Measurements from ENCODE around the gene ZNF462. TPM values are rescaled to one million over a fixed set of nuclear protein-coding genes. Genes with fewer than 3 reads are reported as not detected.

The ZNF462 gene
- total RNA-seq, 1 donor from 2014 or later = 32.1 TPM

- no peak for TF ChIP-seq CTCF (IDR thresholded peaks at IDR 0.05; ENCODE audit: insufficient read depth, low read length, poor library complexity, severe bottlenecking)
- H3K36me3 ChIP-seq (ENCODE audit: control insufficient read depth, insufficient read depth, low read length) = no peaks in the 10 kb centered on the region
- no peak overlapping the region for H3K4me3 ChIP-seq (ENCODE audit: low read depth, low read length)
- no peak for DNase-seq (ENCODE audit: low read depth)
- H3K27me3 ChIP-seq (ENCODE audit: control insufficient read depth, insufficient read depth, low read length) = no peaks in the 10 kb centered on the region
Measured at GRCh38 chr9:106867286-106867685, 4.3 kb downstream of the ZNF462 start.

GRCh38 chr9:106868087-106868486, 5.1 kb downstream of the ZNF462 start:
- Histone ChIP-seq H3K36me3 (ENCODE audit: control insufficient read depth, insufficient read depth, low read length) (no peaks in the 10 kb centered on the region), H3K27me3 (ENCODE audit: control insufficient read depth, insufficient read depth, low read length) (no peaks in the 10 kb centered on the region), H3K4me3 (ENCODE audit: low read depth, low read length) (no peak overlapping the region)
- DNase-seq (ENCODE audit: low read depth) = no peak
- TF ChIP-seq CTCF (IDR thresholded peaks at IDR 0.05; ENCODE audit: insufficient read depth, low read length, poor library complexity, severe bottlenecking) = no peak

GRCh38 chr9:106868565-106868964, 5.6 kb downstream of the ZNF462 start:
- Histone ChIP-seq H3K4me3 (ENCODE audit: low read depth, low read length) (no peak overlapping the region), H3K36me3 (ENCODE audit: control insufficient read depth, insufficient read depth, low read length) (no peaks in the 10 kb centered on the region), H3K27me3 (ENCODE audit: control insufficient read depth, insufficient read depth, low read length) (no peaks in the 10 kb centered on the region)
- DNase-seq (ENCODE audit: low read depth) = no peak
- TF ChIP-seq CTCF (IDR thresholded peaks at IDR 0.05; ENCODE audit: insufficient read depth, low read length, poor library complexity, severe bottlenecking) = no peak

GRCh38 chr9:106869028-106869427, 6.1 kb downstream of the ZNF462 start:
- Histone ChIP-seq H3K4me3 (ENCODE audit: low read depth, low read length) (no peak overlapping the region), H3K27me3 (ENCODE audit: control insufficient read depth, insufficient read depth, low read length) (no peaks in the 10 kb centered on the region), H3K36me3 (ENCODE audit: control insufficient read depth, insufficient read depth, low read length) (no peaks in the 10 kb centered on the region)
- TF ChIP-seq CTCF (IDR thresholded peaks at IDR 0.05; ENCODE audit: insufficient read depth, low read length, poor library complexity, severe bottlenecking) = no peak
- no peak for DNase-seq (ENCODE audit: low read depth)

- H3K36me3 ChIP-seq (ENCODE audit: control insufficient read depth, insufficient read depth, low read length) = no peaks in the 10 kb centered on the region
- H3K4me3 ChIP-seq (ENCODE audit: low read depth, low read length) = no peak overlapping the region
- no peak for TF ChIP-seq CTCF (IDR thresholded peaks at IDR 0.05; ENCODE audit: insufficient read depth, low read length, poor library complexity, severe bottlenecking)
- DNase-seq (ENCODE audit: low read depth) = no peak
- no peaks in the 10 kb centered on the region for H3K27me3 ChIP-seq (ENCODE audit: control insufficient read depth, insufficient read depth, low read length)
Measured at GRCh38 chr9:106869458-106869857, 6.5 kb downstream of the ZNF462 start.

- H3K36me3 ChIP-seq (ENCODE audit: control insufficient read depth, insufficient read depth, low read length) = no peaks in the 10 kb centered on the region
- TF ChIP-seq CTCF (IDR thresholded peaks at IDR 0.05; ENCODE audit: insufficient read depth, low read length, poor library complexity, severe bottlenecking) = no peak
- H3K4me3 ChIP-seq (ENCODE audit: low read depth, low read length) = no peak overlapping the region
- no peak for DNase-seq (ENCODE audit: low read depth)
- no peaks in the 10 kb centered on the region for H3K27me3 ChIP-seq (ENCODE audit: control insufficient read depth, insufficient read depth, low read length)
Measured at GRCh38 chr9:106872641-106873040, 9.7 kb downstream of the ZNF462 start.

Measured in kidney epithelial cell (primary cell).